NT2/D1 (cell line): Measurements from ENCODE around the gene CARD9.

ENCODE experiments used
- SUZ12 ChIP-seq: IDR thresholded peaks from 2 replicates; pipeline ENCODE4 v1.6.1; 2011; ENCODE audit not compliant: insufficient read length, insufficient read depth; ENCODE audit errors: extremely low read depth
- YY1 ChIP-seq: IDR thresholded peaks from 2 replicates; pipeline ENCODE4 v1.6.1; 2011; ENCODE audit not compliant: insufficient read length, insufficient read depth
- ZNF274 ChIP-seq: IDR thresholded peaks from 2 replicates; pipeline ENCODE4 v1.6.1; 2011; ENCODE audit warnings: mild to moderate bottlenecking, low read depth, low read length

GRCh38 chr9:136389396-136389795, 15.9 kb upstream of the CARD9 start:
- no peak for TF ChIP-seq YY1
- TF ChIP-seq ZNF274: no peak
- no peak for TF ChIP-seq SUZ12
